ENCODE results near the gene HEATR3. TPM values are rescaled to one million over a fixed set of nuclear protein-coding genes. Genes with fewer than 3 reads are reported as not detected.
"Not testable (repeated sequence)": the region's sequence is repeated elsewhere in the genome, so short reads cannot be mapped to it uniquely, and the experiment has no call there.

Gene HEATR3
- total RNA-seq, 5 donors from 2014 or later (not counting 1 experiment from before 2014, with no cell fraction given): 17.0 to 28.4 (median 24.6) TPM

DNA sequence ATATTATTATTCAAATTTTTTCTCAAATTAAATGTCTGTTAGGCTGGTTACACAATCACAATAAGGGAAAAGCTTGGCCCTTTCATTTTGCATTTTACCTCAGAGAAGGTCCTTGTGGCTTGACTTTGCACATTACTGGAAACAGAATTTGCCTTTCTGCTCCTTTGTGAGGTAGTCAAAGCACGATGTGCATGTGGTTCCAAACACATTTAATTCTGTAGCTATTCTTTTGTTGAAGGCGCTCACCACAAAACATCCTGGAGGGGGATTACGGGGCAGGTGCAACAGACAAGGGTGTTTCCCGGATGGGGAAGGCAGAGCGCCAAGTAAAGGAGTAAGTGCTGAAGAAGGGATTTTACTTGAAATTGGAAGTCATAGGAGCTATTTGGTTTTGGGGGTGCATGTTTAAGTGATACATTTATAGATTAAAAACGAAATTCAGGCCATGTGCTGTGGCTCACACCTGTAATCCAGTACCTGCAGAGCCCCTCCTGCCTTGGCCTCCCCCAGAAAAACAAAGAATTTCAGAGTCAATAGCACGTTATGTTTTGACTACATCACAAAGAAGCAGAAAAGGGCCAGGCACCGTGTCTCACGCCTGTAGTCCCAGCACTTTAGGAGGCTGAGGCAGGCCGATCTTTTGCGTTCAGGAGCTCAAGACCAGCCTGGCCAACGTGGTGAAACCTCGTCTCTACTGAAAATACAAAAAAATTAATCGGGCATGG is 56.1 kb downstream of the HEATR3 start:
- Histone ChIP-seq H3K27me3 (replicated peaks in 1 of 2; ENCODE audit: control insufficient read depth in 2 of 2, extremely low read depth in 1 of 2, insufficient read depth in 2 of 2, low read length in 1 of 2) (no peaks in the 10 kb centered on the region), H3K9me3 (no peaks in the 10 kb centered on the region), H3K4me1 (ENCODE audit: control insufficient read depth in 1 of 2, extremely low read depth in 1 of 2, insufficient read depth in 2 of 2, low read length in 2 of 2) (peaks cover 8 to 11% of the 10 kb centered on the region in 2 experiments), H3K27ac (ENCODE audit: low read length) (no peak overlapping the region), H3K36me3 (ENCODE audit: control insufficient read depth in 2 of 2, extremely low read depth in 1 of 2, insufficient read depth in 1 of 2, low read length in 1 of 2) (no peaks in the 10 kb centered on the region), H3K4me3 (ENCODE audit: control insufficient read depth in 1 of 2, extremely low read depth in 1 of 2, low read length in 1 of 2) (no peak overlapping the region)
- ChIA-PET CTCF (interaction anchor here (0.6 to 1.4 kb wide), 5 partner anchors 89 to 233 kb away, joined by 3 to 4 read pairs (median 3); no protein-coding TSS in a partner anchor), POLR2A (interaction anchor here in 1 of 2 donors (0.5 to 0.7 kb wide), 2 partner anchors 28 to 75 kb away, joined by 5 to 6 read pairs; no protein-coding TSS in a partner anchor)
- DNase-seq (peak in 34 of 35 experiments; percentile 5 to 79 (median 53)), ATAC-seq (replicated peaks in 1 of 4) (peak; percentile 57 to 98 (median 76))
- Mint-ChIP-seq H3K27me3 (no peaks in the 10 kb centered on the region), H3K27ac (peak overlapping the region; percentile 28 to 71), H3K4me3 (peak overlapping the region in 1 of 3 donors; percentile 12), H3K4me1 (peaks cover 13 to 22% (median 14%) of the 10 kb centered on the region in 3 donors), H3K36me3 (no peaks in the 10 kb centered on the region), H3K9me3 (peaks cover 0 to 4% (median 0%) of the 10 kb centered on the region in 3 donors)
- 47% methylated on average over 9 of the region's 14 CpGs for WGBS (ENCODE audit: insufficient coverage)

DNA sequence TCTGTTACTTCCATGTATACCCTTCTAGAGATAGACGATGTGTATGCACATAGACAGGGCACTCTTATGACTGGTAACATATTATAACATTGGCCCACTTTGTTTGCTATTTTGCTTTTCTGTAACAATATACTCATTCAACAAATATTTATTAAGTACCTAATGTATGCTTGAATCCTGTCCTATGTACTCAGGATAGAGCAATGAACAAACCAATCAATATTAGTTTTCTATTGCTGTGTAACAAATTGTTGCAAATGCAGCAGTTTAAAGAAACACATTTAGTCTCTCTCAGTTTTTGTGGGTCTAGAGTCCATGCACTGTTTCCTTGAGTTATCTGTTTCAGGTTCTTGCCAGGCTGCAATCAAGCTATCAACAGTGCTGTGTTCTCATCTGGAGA is 57.6 kb downstream of the HEATR3 start:
- no peaks in the 10 kb centered on the region for H3K36me3 ChIP-seq (ENCODE audit: control insufficient read depth in 2 of 2, extremely low read depth in 1 of 2, insufficient read depth in 1 of 2, low read length in 1 of 2)
- Mint-ChIP-seq H3K27ac (no peak overlapping the region), H3K4me3 (no peak overlapping the region), H3K36me3 (no peaks in the 10 kb centered on the region), H3K9me3 (peaks cover 0 to 4% (median 0%) of the 10 kb centered on the region in 3 donors), H3K4me1 (peaks cover 13 to 22% (median 14%) of the 10 kb centered on the region in 3 donors), H3K27me3 (no peaks in the 10 kb centered on the region)
- ChIA-PET CTCF (no interaction called here), POLR2A (no interaction called here)
- H3K9me3 ChIP-seq: no peaks in the 10 kb centered on the region
- no peak for ATAC-seq (replicated peaks in 1 of 4)
- H3K4me3 ChIP-seq (ENCODE audit: control insufficient read depth in 1 of 2, extremely low read depth in 1 of 2, low read length in 1 of 2): no peak overlapping the region
- no CpG with 5 or more reads among the region's 1 CpG for WGBS (ENCODE audit: insufficient coverage)
- H3K27me3 ChIP-seq (replicated peaks in 1 of 2; ENCODE audit: control insufficient read depth in 2 of 2, extremely low read depth in 1 of 2, insufficient read depth in 2 of 2, low read length in 1 of 2): no peaks in the 10 kb centered on the region
- H3K27ac ChIP-seq (ENCODE audit: low read length): no peak overlapping the region
- peaks cover 8 to 11% of the 10 kb centered on the region in 2 experiments for H3K4me1 ChIP-seq (ENCODE audit: control insufficient read depth in 1 of 2, extremely low read depth in 1 of 2, insufficient read depth in 2 of 2, low read length in 2 of 2)
- DNase-seq: no peak

DNA sequence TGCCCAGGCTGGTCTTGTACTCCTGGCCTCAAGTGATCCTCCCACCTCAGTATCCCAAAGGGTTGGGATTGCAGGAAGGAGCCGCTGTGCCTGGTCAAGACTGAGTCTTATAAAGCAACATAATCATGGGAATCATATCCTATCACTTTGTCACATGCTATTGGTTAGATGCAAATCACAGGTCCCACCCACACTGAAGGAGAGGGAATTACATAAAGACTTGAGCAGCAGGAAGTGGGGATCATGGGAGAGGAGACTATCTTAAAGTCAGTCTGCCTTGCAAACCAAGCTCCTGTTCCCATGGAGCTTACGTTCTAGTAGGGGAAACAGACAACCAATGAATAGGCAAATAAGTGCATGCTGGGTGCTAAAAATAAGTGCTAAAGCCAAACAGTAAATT is 59.0 kb downstream of the HEATR3 start:
- no peak overlapping the region for H3K4me3 ChIP-seq (ENCODE audit: control insufficient read depth in 1 of 2, extremely low read depth in 1 of 2, low read length in 1 of 2)
- CTCF ChIA-PET: interaction anchor here in 1 of 2 donors (0.7 kb wide), 1 partner anchor 298 kb away, joined by 3 read pairs; no protein-coding TSS in a partner anchor
- ATAC-seq (replicated peaks in 1 of 4): no peak

DNA sequence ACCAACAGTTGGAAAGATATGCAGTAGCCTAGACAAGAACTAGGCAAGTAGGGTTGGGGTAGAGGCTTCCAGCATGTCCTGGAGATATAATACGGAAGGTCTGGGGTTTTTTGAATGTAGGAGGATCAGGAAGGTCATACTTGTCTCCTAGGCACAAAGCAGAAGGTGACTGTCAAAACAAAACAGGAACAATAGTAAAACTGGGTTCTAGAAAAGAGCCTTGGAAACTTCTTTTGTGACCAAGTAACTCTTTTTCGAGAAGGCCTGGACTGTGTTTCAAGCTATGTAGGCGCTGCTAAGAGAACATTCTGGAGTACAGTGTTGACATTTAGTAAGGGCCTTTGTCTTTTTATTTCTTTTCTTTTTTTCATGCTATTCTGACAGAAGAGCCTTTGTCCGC is 60.4 kb downstream of the HEATR3 start:
- DNase-seq (no peak), ATAC-seq (replicated peaks in 1 of 4) (no peak)
- Histone ChIP-seq H3K36me3 (ENCODE audit: control insufficient read depth in 2 of 2, extremely low read depth in 1 of 2, insufficient read depth in 1 of 2, low read length in 1 of 2) (no peaks in the 10 kb centered on the region), H3K9me3 (no peaks in the 10 kb centered on the region), H3K4me3 (ENCODE audit: control insufficient read depth in 1 of 2, extremely low read depth in 1 of 2, low read length in 1 of 2) (no peak overlapping the region), H3K4me1 (ENCODE audit: control insufficient read depth in 1 of 2, extremely low read depth in 1 of 2, insufficient read depth in 2 of 2, low read length in 2 of 2) (peaks cover 5 to 10% of the 10 kb centered on the region in 2 experiments), H3K27me3 (replicated peaks in 1 of 2; ENCODE audit: control insufficient read depth in 2 of 2, extremely low read depth in 1 of 2, insufficient read depth in 2 of 2, low read length in 1 of 2) (no peaks in the 10 kb centered on the region), H3K27ac (ENCODE audit: low read length) (no peak overlapping the region)
- no peaks in the 10 kb centered on the region for H3K36me3 Mint-ChIP-seq
- ChIA-PET CTCF (no interaction called here), POLR2A (interaction anchor here in 1 of 2 donors (0.7 kb wide), 1 partner anchor 58 kb away, joined by 4 read pairs; no protein-coding TSS in a partner anchor)
- no peak overlapping the region for H3K4me3 Mint-ChIP-seq
- no peak overlapping the region for H3K27ac Mint-ChIP-seq
- no peaks in the 10 kb centered on the region for H3K27me3 Mint-ChIP-seq
- H3K4me1 Mint-ChIP-seq: peaks cover 11 to 13% (median 12%) of the 10 kb centered on the region in 3 donors
- 83% methylated on average over 2 of the region's 4 CpGs for WGBS (ENCODE audit: insufficient coverage)
- peaks cover 0 to 4% (median 0%) of the 10 kb centered on the region in 3 donors for H3K9me3 Mint-ChIP-seq

More for the DNA sequence above, 59.0 kb downstream of the HEATR3 start:
- Mint-ChIP-seq H3K9me3 (peaks cover 0 to 4% (median 0%) of the 10 kb centered on the region in 3 donors), H3K27me3 (no peaks in the 10 kb centered on the region), H3K4me1 (peaks cover 13 to 14% (median 13%) of the 10 kb centered on the region in 3 donors), H3K4me3 (no peak overlapping the region), H3K36me3 (no peaks in the 10 kb centered on the region), H3K27ac (no peak overlapping the region)
- WGBS (ENCODE audit: insufficient coverage): 90% methylated on average over 2 of the region's 2 CpGs
- Histone ChIP-seq H3K4me1 (ENCODE audit: control insufficient read depth in 1 of 2, extremely low read depth in 1 of 2, insufficient read depth in 2 of 2, low read length in 2 of 2) (peaks cover 8 to 11% of the 10 kb centered on the region in 2 experiments), H3K27ac (ENCODE audit: low read length) (no peak overlapping the region), H3K27me3 (replicated peaks in 1 of 2; ENCODE audit: control insufficient read depth in 2 of 2, extremely low read depth in 1 of 2, insufficient read depth in 2 of 2, low read length in 1 of 2) (no peaks in the 10 kb centered on the region), H3K9me3 (no peaks in the 10 kb centered on the region), H3K36me3 (ENCODE audit: control insufficient read depth in 2 of 2, extremely low read depth in 1 of 2, insufficient read depth in 1 of 2, low read length in 1 of 2) (no peaks in the 10 kb centered on the region)
- POLR2A ChIA-PET: interaction anchor here in 1 of 2 donors (0.5 kb wide), 1 partner anchor 473 kb away, joined by 4 read pairs; no protein-coding TSS in a partner anchor
- DNase-seq: no peak

DNA sequence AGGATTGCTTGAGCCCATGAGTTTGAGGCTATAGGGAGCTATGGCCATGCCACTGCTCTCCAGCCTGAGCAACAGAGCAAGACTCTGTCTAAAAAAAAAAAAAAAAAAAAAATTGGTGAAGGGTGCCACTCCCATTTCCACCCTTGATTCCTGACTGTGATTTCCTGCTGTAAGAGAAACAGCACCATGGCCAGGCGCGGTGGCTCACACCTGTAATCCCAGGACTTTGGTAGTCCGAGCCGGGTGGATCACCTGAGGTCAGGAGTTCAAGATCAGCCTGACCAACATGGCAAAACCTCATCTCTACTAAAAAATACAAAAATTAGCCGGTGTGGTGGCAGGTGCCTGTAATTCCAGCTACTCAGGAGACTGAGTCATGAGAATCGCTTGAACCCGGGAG is 66.8 kb downstream of the HEATR3 start:
- H3K4me3 Mint-ChIP-seq; H3K27me3 Mint-ChIP-seq; H3K9me3 ChIP-seq; H3K36me3 Mint-ChIP-seq; H3K27ac ChIP-seq (ENCODE audit: low read length); H3K4me1 ChIP-seq (ENCODE audit: control insufficient read depth in 1 of 2, extremely low read depth in 1 of 2, insufficient read depth in 2 of 2, low read length in 2 of 2); ATAC-seq (replicated peaks in 1 of 4); H3K36me3 ChIP-seq (ENCODE audit: control insufficient read depth in 2 of 2, extremely low read depth in 1 of 2, insufficient read depth in 1 of 2, low read length in 1 of 2); H3K9me3 Mint-ChIP-seq; H3K27me3 ChIP-seq (replicated peaks in 1 of 2; ENCODE audit: control insufficient read depth in 2 of 2, extremely low read depth in 1 of 2, insufficient read depth in 2 of 2, low read length in 1 of 2); DNase-seq; H3K4me3 ChIP-seq (ENCODE audit: control insufficient read depth in 1 of 2, extremely low read depth in 1 of 2, low read length in 1 of 2); H3K4me1 Mint-ChIP-seq; H3K27ac Mint-ChIP-seq: not testable (repeated sequence)
- CTCF ChIA-PET: interaction anchor here in 1 of 2 donors (1.2 kb wide), 1 partner anchor 50 kb away, joined by 3 read pairs; no protein-coding TSS in a partner anchor
- POLR2A ChIA-PET: interaction anchor here in 1 of 2 donors (0.7 kb wide), 1 partner anchor 561 kb away, joined by 6 read pairs; no protein-coding TSS in a partner anchor
- 100% methylated on average over 4 of the region's 7 CpGs for WGBS (ENCODE audit: insufficient coverage)

DNA sequence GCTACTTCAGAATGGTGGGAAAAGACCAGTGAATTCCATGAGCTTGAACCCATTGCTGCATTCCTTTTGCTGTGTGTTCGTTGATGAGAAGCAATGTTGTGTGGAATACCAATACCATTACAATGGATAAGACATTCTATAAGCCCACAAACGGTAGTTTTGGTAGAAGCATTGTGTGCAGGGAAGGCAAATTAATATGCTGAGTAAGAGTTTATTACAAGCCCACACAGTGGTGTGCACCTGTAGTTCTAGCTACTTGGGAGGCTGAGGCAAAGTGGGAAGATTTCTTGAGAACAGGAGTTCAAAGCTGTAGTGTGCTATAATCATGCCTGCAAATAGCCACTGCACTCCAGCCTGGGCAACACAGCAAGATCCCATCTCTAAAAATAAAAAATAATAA is 67.4 kb downstream of the HEATR3 start:
- no peaks in the 10 kb centered on the region for H3K27me3 ChIP-seq (replicated peaks in 1 of 2; ENCODE audit: control insufficient read depth in 2 of 2, extremely low read depth in 1 of 2, insufficient read depth in 2 of 2, low read length in 1 of 2)
- no peaks in the 10 kb centered on the region for H3K9me3 ChIP-seq
- H3K27ac ChIP-seq (ENCODE audit: low read length): no peak overlapping the region
- no peak overlapping the region for H3K4me3 Mint-ChIP-seq
- no peaks in the 10 kb centered on the region for H3K4me1 ChIP-seq (ENCODE audit: control insufficient read depth in 1 of 2, extremely low read depth in 1 of 2, insufficient read depth in 2 of 2, low read length in 2 of 2)
- H3K27me3 Mint-ChIP-seq: peaks cover 0 to 3% of the 10 kb centered on the region in 2 donors
- POLR2A ChIA-PET: interaction anchor here in 1 of 2 donors (0.7 kb wide), 1 partner anchor 560 kb away, joined by 6 read pairs; no protein-coding TSS in a partner anchor
- no peaks in the 10 kb centered on the region for H3K9me3 Mint-ChIP-seq
- H3K27ac Mint-ChIP-seq: no peak overlapping the region
- no peaks in the 10 kb centered on the region for H3K36me3 Mint-ChIP-seq
- CTCF ChIA-PET: interaction anchor here in 1 of 2 donors (0.9 to 1.2 kb wide), 2 partner anchors 49 to 78 kb away, joined by 3 read pairs; no protein-coding TSS in a partner anchor
- no peak overlapping the region for H3K4me3 ChIP-seq (ENCODE audit: control insufficient read depth in 1 of 2, extremely low read depth in 1 of 2, low read length in 1 of 2)
- no peaks in the 10 kb centered on the region for H3K4me1 Mint-ChIP-seq
- H3K36me3 ChIP-seq (ENCODE audit: control insufficient read depth in 2 of 2, extremely low read depth in 1 of 2, insufficient read depth in 1 of 2, low read length in 1 of 2): no peaks in the 10 kb centered on the region
- DNase-seq: no peak
- no peak for ATAC-seq (replicated peaks in 1 of 4)
- WGBS (ENCODE audit: insufficient coverage): no CpG with 5 or more reads among the region's 2 CpGs

Measured in T-cell (primary cell).